ENCODE data around the gene SMAD6. TPM values are rescaled to one million over a fixed set of nuclear protein-coding genes. Genes with fewer than 3 reads are reported as not detected.

SMAD6 gene
- total RNA-seq, 1 donor from 2014 or later: 17.4 TPM

GRCh38 chr15:66758844-66759243 lies 56.8 kb downstream of the SMAD6 start:
- DNase-seq (ENCODE audit: low spot score): no peak

GRCh38 chr15:66760097-66760967 lies 58.3 kb downstream of the SMAD6 start:
- DNase-seq (ENCODE audit: low spot score): no peak

- peak; percentile 71 for DNase-seq (ENCODE audit: low spot score)
Measured at GRCh38 chr15:66760968-66761725, 59.1 kb downstream of the SMAD6 start.

- DNase-seq (ENCODE audit: low spot score): no peak
Measured at GRCh38 chr15:66761726-66762595, 59.9 kb downstream of the SMAD6 start.

- DNase-seq (ENCODE audit: low spot score): peak; percentile 88
Measured at GRCh38 chr15:66763186-66764071, 61.4 kb downstream of the SMAD6 start.

GRCh38 chr15:66764072-66764786 lies 62.2 kb downstream of the SMAD6 start:
- no peak for DNase-seq (ENCODE audit: low spot score)

GRCh38 chr15:66765478-66766281 lies 63.6 kb downstream of the SMAD6 start:
- DNase-seq (ENCODE audit: low spot score): peak; percentile 91

- DNase-seq (ENCODE audit: low spot score): no peak
Measured at GRCh38 chr15:66766282-66767230, 64.5 kb downstream of the SMAD6 start.

GRCh38 chr15:66767240-66767659 lies 65.2 kb downstream of the SMAD6 start:
- DNase-seq (ENCODE audit: low spot score): no peak

- no peak for DNase-seq (ENCODE audit: low spot score)
Measured at GRCh38 chr15:66768987-66769386, 67.0 kb downstream of the SMAD6 start.

GRCh38 chr15:66770518-66771350 lies 68.7 kb downstream of the SMAD6 start:
- no peak for DNase-seq (ENCODE audit: low spot score)

GRCh38 chr15:66771351-66771650 lies 69.3 kb downstream of the SMAD6 start:
- DNase-seq (ENCODE audit: low spot score): no peak

GRCh38 chr15:66772604-66773128 lies 70.6 kb downstream of the SMAD6 start:
- no peak for DNase-seq (ENCODE audit: low spot score)

- no peak for DNase-seq (ENCODE audit: low spot score)
Measured at GRCh38 chr15:66773129-66773873, 71.3 kb downstream of the SMAD6 start.

GRCh38 chr15:66774001-66774814 lies 72.2 kb downstream of the SMAD6 start:
- peak; percentile 92 for DNase-seq (ENCODE audit: low spot score)

Data from ureter (tissue), 1 donor.